GM12878 (cell line): Measurements from ENCODE around the gene OSGEP. TPM values are rescaled to one million over a fixed set of nuclear protein-coding genes. Genes with fewer than 3 reads are reported as not detected.

ENCODE experiments used
- ATAC-seq: fragments of 200-7000 bp; cut with Tn5 transposase; 3 replicates; pipeline ENCODE4 v1.9.1; 2020; ENCODE audit warnings: mild to moderate bottlenecking, moderate library complexity
- BruUV-seq: library from RNA; stranded (reverse); fragments of 400-500 nt; replicated peaks from 2 replicates; lab custom pipeline; 2021; lab: Mats Ljungman, UMichigan
- CTCF ChIA-PET: fragments of 300-600 bp; sonication (Branson Sonifier 250); formaldehyde crosslinking; extraction: SDS; loops from one replicate; lab custom pipeline; 2021; ENCODE audit warnings: inconsistent platforms; lab: Yijun Ruan, JAX
- POLR2A ChIA-PET: fragments of 350-600 bp; formaldehyde crosslinking; extraction: SDS; loops from one replicate; lab custom pipeline; 2021; ENCODE audit warnings: inconsistent platforms; lab: Charles Lee
- RAD21 ChIA-PET: fragments of 300-600 bp; sonication (Branson Sonifier 250); formaldehyde crosslinking; loops from one replicate; lab custom pipeline; 2023; ENCODE audit warnings: antibody characterized with exemption; ENCODE audit not compliant: unreplicated experiment; lab: Charles Lee
- SMC1A ChIA-PET: fragments of 300-600 bp; sonication (Branson Sonifier 250); formaldehyde crosslinking; loops from one replicate; lab custom pipeline; 2023; ENCODE audit not compliant: unreplicated experiment, uncharacterized antibody; lab: Charles Lee
- DNase-seq: peaks from one replicate; pipeline ENCODE4 v3.0.0-alpha.2; 2011; ENCODE audit warnings: low read depth, low spot score
- FAIRE-seq: peaks from 3 replicates; lab custom pipeline; 2011; peaks lifted over from hg19 to GRCh38; lab: Jason Lieb, UNC
- H2AFZ ChIP-seq: 2 replicates; pipeline ENCODE4 v1.6.0; 2011; ENCODE audit warnings: low read depth, low read length, control low read depth; ENCODE audit not compliant: control insufficient read depth
- H3K27ac ChIP-seq: 2 replicates; pipeline ENCODE4 v1.5.1; 2011; ENCODE audit warnings: control low read depth; ENCODE audit not compliant: control insufficient read depth, insufficient read depth
- H3K27me3 ChIP-seq, 2 experiments: replicated peaks in 1 of 2; 2 replicates each; pipeline versions ENCODE4 v1.6.0 to v1.6.1; 2011; ENCODE audit warnings: low read length in 1 of 2; ENCODE audit not compliant: control insufficient read depth in 2 of 2, insufficient read depth in 2 of 2
- H3K36me3 ChIP-seq, 2 experiments: 2 replicates each; pipeline ENCODE4 v1.5.1; 2011; ENCODE audit warnings: low read length in 1 of 2; ENCODE audit not compliant: control insufficient read depth in 2 of 2, insufficient read depth in 2 of 2
- H3K4me1 ChIP-seq: 2 replicates; pipeline ENCODE4 v1.6.1; 2011; ENCODE audit warnings: mild to moderate bottlenecking, low read length, moderate library complexity, mixed read lengths; ENCODE audit not compliant: control insufficient read depth, insufficient read depth
- H3K4me2 ChIP-seq: 2 replicates; pipeline ENCODE4 v1.6.0; 2011; ENCODE audit warnings: control low read depth; ENCODE audit not compliant: control insufficient read depth, insufficient read depth
- H3K4me3 ChIP-seq: fragments of 200-600 bp; sonication (generic); 2 replicates; pipeline ENCODE4 v1.5.1; 2016
- H3K79me2 ChIP-seq: 2 replicates; pipeline ENCODE4 v1.6.0; 2011; ENCODE audit warnings: low read length; ENCODE audit not compliant: control insufficient read depth, insufficient read depth
- H3K9ac ChIP-seq: 2 replicates; pipeline ENCODE4 v1.8.0; 2011; ENCODE audit warnings: low read length, control low read depth, mixed read lengths; ENCODE audit not compliant: control insufficient read depth, insufficient read depth
- H3K9me3 ChIP-seq: replicated peaks from 3 replicates; pipeline ENCODE4 v1.5.1; 2011; ENCODE audit warnings: mild to moderate bottlenecking, low read length; ENCODE audit not compliant: control insufficient read depth, insufficient read depth
- H4K20me1 ChIP-seq: 2 replicates; pipeline ENCODE4 v1.6.0; 2011; ENCODE audit not compliant: control insufficient read depth, insufficient read depth
- DPF2 ChIP-seq: fragments of 450-650 bp; IDR thresholded peaks from 2 replicates; pipeline ENCODE4 v1.6.1; 2017; ENCODE audit warnings: mild to moderate bottlenecking
- EED ChIP-seq: sonication (generic); IDR thresholded peaks from 2 replicates; pipeline ENCODE4 v1.6.1; 2016; ENCODE audit warnings: antibody characterized with exemption, low read depth
- HDAC6 ChIP-seq: fragments of 200-600 bp; sonication (generic); IDR thresholded peaks from one replicate; pipeline ENCODE4 v1.8.0; 2017; ENCODE audit warnings: antibody characterized with exemption; ENCODE audit not compliant: unreplicated experiment
- NFIC ChIP-seq: IDR thresholded peaks from 2 replicates; pipeline ENCODE4 v1.6.1; 2012; ENCODE audit warnings: low read depth, mild to moderate bottlenecking, inconsistent platforms, low read length, moderate library complexity
- PML ChIP-seq: IDR thresholded peaks from 2 replicates; pipeline ENCODE4 v1.6.1; 2012; ENCODE audit warnings: low read length, inconsistent platforms
- RUNX3 ChIP-seq: IDR thresholded peaks from 2 replicates; pipeline ENCODE4 v1.6.1; 2012; ENCODE audit warnings: low read length, inconsistent platforms
- SMAD5 ChIP-seq: IDR thresholded peaks from 2 replicates; pipeline ENCODE4 v1.6.1; 2016; ENCODE audit warnings: antibody characterized with exemption, low read depth
- SMC3 ChIP-seq: IDR thresholded peaks from 2 replicates; pipeline ENCODE4 v1.6.1; 2011; ENCODE audit warnings: low read length, improper control_type of control experiment, borderline replicate concordance
- SUPT20H ChIP-seq: IDR thresholded peaks from 2 replicates; pipeline ENCODE4 v1.6.1; 2011; ENCODE audit warnings: low read depth, mild to moderate bottlenecking, low read length, moderate library complexity, borderline replicate concordance; ENCODE audit not compliant: control insufficient read depth
- TBL1XR1 ChIP-seq: IDR thresholded peaks from 2 replicates; pipeline ENCODE4 v1.6.1; 2012; ENCODE audit warnings: low read depth, low read length, improper control_type of control experiment
- TCF12 ChIP-seq: IDR thresholded peaks from 2 replicates; pipeline ENCODE4 v1.6.1; 2011; ENCODE audit warnings: low read depth, mild to moderate bottlenecking, low read length
- WRNIP1 ChIP-seq: IDR thresholded peaks from 2 replicates; pipeline ENCODE4 v1.6.1; 2011; ENCODE audit warnings: low read depth, low read length, improper control_type of control experiment, borderline replicate concordance
- ZNF24 ChIP-seq: fragments of 450-650 bp; IDR thresholded peaks from 2 replicates; pipeline ENCODE4 v1.6.1; 2017; ENCODE audit warnings: antibody characterized with exemption, mild to moderate bottlenecking
- WGBS: methylation state at CpG from one replicate; pipeline ENCODE4 v1.1.6; 2016; ENCODE audit warnings: low lambda C conversion rate; ENCODE audit not compliant: insufficient replicate concordance, insufficient coverage; ENCODE audit errors: missing lambda C conversion rate; 5-methylcytosine and 5-hydroxymethylcytosine counted together
- in situ Hi-C: fragments of 300-500 bp; cut with MboI; formaldehyde crosslinking; loops from 9 replicates; pipeline ENCODE4 v1.14.3; 2018; ENCODE audit warnings: mixed read lengths
- intact Hi-C: fragments of 100-400 bp; cut with micrococcal nuclease; formaldehyde crosslinking; loops from one replicate; pipeline ENCODE4 v1.14.2; 2022; ENCODE audit not compliant: unreplicated experiment
- polyA plus RNA-seq, 11 experiments: library from polyadenylated mRNA; depleted of rRNA in 4 of 11; unstranded in 6 of 11; stranded (reverse) in 5 of 11; fragments of >200 nt; fragmentation: Nextera tagmentation in 4 of 11; fragmentation: Illumina TruSeq in 1 of 11; extraction: Ambion mirVana in 4 of 11; extraction: Trizol in 1 of 11; gene quantifications; 1 replicate in 1 of 11; 2 replicates in 10 of 11; pipeline versions ENCODE4 v1.2.1 to v1.2.3, GENCODE V29; 2011 to 2016; ENCODE audit warnings: inconsistent platforms in 2 of 11, missing spikeins in 2 of 11, low read depth in 1 of 11
- total RNA-seq, 4 experiments: library from RNA; depleted of rRNA in 3 of 4; stranded (reverse); fragments of >200 nt in 3 of 4; fragmentation: Illumina TruSeq in 1 of 4; extraction: Trizol in 1 of 4; gene quantifications; 2 replicates each; pipeline versions ENCODE4 v1.2.1 to v1.2.3, GENCODE V29; 2013 to 2021
- TF ChIP-seq, protein P1 (sequence below): fragments of 450-650 bp; IDR thresholded peaks from 2 replicates; pipeline ENCODE4 v1.6.1; 2018; ENCODE audit warnings: borderline replicate concordance, mild to moderate bottlenecking; ENCODE audit not compliant: partially characterized antibody
- TF ChIP-seq, protein P2 (sequence below), 3 experiments: IDR thresholded peaks in 2 of 3; conservative IDR thresholded peaks in 1 of 3; 2 replicates each; pipeline ENCODE4 v1.5.1; 2011; ENCODE audit warnings: low read depth in 3 of 3, low read length in 3 of 3, mild to moderate bottlenecking in 3 of 3, control low read depth in 2 of 3, moderate library complexity in 2 of 3, inconsistent platforms in 1 of 3, mixed read lengths in 1 of 3; ENCODE audit not compliant: control insufficient read depth in 2 of 3, insufficient read depth in 1 of 3; ENCODE audit errors: extremely low read depth in 1 of 3
- TF ChIP-seq, protein P3 (sequence below): fragments of 450-650 bp; IDR thresholded peaks from 2 replicates; pipeline ENCODE4 v1.6.1; 2017; ENCODE audit warnings: mild to moderate bottlenecking
- TF ChIP-seq, protein P4 (sequence below): IDR thresholded peaks from 2 replicates; pipeline ENCODE4 v1.6.1; 2011; ENCODE audit warnings: mild to moderate bottlenecking, low read depth, low read length, moderate library complexity; ENCODE audit not compliant: insufficient replicate concordance

Gene OSGEP
- total and polyA plus RNA-seq, 10 of the 15 experiments (the other 5 are each of a cell fraction or from before 2014, with no cell fraction given), result 47.8 to 88.9 (median 52.8) TPM

DNA sequence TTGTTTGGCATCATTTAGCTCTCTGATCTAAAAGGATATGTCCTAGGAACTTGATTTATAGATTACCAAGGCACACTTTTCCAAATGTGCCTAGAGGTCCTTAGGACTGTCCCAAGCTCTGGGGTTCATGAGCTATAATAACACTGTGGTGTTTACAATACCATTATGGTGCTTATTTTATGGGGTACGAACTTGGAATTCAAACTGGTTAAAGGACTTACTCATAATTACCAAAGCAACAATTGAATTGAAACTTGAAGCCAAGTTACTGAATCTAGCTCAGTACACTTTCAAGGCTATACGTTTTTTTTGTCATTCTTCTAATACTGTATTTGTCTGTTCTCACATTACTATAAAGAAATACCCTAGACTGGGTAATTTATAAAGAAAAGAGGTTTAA lies 31.7 kb downstream of the OSGEP start (continued):
- TF ChIP-seq DPF2 (no peak), ZNF24 (no peak), NFIC (no peak)
- TF ChIP-seq, protein P1, sequence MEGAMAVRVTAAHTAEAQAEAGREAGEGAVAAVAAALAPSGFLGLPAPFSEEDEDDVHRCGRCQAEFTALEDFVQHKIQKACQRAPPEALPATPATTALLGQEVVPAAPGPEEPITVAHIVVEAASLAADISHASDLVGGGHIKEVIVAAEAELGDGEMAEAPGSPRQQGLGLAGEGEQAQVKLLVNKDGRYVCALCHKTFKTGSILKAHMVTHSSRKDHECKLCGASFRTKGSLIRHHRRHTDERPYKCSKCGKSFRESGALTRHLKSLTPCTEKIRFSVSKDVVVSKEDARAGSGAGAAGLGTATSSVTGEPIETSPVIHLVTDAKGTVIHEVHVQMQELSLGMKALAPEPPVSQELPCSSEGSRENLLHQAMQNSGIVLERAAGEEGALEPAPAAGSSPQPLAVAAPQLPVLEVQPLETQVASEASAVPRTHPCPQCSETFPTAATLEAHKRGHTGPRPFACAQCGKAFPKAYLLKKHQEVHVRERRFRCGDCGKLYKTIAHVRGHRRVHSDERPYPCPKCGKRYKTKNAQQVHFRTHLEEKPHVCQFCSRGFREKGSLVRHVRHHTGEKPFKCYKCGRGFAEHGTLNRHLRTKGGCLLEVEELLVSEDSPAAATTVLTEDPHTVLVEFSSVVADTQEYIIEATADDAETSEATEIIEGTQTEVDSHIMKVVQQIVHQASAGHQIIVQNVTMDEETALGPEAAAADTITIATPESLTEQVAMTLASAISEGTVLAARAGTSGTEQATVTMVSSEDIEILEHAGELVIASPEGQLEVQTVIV, result no peak

DNA sequence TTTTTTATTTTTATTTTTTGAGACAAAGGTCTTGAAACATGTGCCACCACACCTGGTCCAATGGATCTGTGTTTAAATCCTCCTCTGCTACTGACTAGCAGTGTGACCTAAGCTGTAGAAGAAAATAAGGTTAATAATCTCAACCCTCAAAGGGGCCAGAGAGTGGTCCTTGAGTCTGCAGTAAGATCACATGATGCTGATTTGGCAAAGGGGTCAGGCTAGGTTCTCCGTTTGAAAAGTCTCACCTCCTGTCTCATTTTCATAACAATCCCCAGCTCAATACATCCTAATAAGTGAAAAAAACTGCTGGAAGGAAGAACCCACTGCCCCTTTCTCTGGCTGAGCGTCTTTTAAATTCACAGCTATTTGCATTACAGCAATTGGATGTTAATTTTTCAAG lies 33.3 kb downstream of the OSGEP start:
- Histone ChIP-seq H3K9ac (no peak overlapping the region), H3K9me3 (no peaks in the 10 kb centered on the region), H3K36me3 (no peaks in the 10 kb centered on the region), H3K4me1 (peaks cover 5% of the 10 kb centered on the region; the same call in 1 of the 2 replicates), H3K4me3 (no peak overlapping the region), H3K27me3 (no peaks in the 10 kb centered on the region), H4K20me1 (no peaks in the 10 kb centered on the region), H2AFZ (no peak overlapping the region), H3K27ac (no peak overlapping the region), H3K4me2 (no peak overlapping the region), H3K79me2 (no peaks in the 10 kb centered on the region)
- 85% methylated on average over 2 of the region's 2 CpGs for WGBS
- in situ Hi-C loops (no loop called here), intact Hi-C loops (no loop called here)
- POLR2A ChIA-PET, result interaction anchor here (1.0 kb wide), 1 partner anchor 34 kb away, joined by 3 read pairs; the partner anchor contains the start of gene APEX1
- CTCF ChIA-PET, result interaction anchor here (0.8 to 2.3 kb wide), 5 partner anchors 35 to 186 kb away, joined by 3 to 15 read pairs (median 3); partner anchors contain the start of gene PNP
- SMC1A ChIA-PET, result interaction anchor here (0.9 to 1.6 kb wide), 3 partner anchors 93 to 262 kb away, joined by 3 to 4 read pairs (median 3); partner anchors contain the start of gene RNASE4
- RAD21 ChIA-PET, result interaction anchor here (1.0 kb wide), 1 partner anchor 78 kb away, joined by 3 read pairs; the partner anchor contains the start of gene PARP2
- ATAC-seq, result no peak
- no peak for DNase-seq
- no TSS peak for BruUV-seq
- no peak for FAIRE-seq
- TF ChIP-seq PML (no peak), WRNIP1 (no peak), RUNX3 (no peak), SUPT20H (no peak), TBL1XR1 (no peak), SMC3 (no peak), EED (no peak), SMAD5 (no peak), HDAC6 (no peak), TCF12 (no peak)
- TF ChIP-seq, protein P2, sequence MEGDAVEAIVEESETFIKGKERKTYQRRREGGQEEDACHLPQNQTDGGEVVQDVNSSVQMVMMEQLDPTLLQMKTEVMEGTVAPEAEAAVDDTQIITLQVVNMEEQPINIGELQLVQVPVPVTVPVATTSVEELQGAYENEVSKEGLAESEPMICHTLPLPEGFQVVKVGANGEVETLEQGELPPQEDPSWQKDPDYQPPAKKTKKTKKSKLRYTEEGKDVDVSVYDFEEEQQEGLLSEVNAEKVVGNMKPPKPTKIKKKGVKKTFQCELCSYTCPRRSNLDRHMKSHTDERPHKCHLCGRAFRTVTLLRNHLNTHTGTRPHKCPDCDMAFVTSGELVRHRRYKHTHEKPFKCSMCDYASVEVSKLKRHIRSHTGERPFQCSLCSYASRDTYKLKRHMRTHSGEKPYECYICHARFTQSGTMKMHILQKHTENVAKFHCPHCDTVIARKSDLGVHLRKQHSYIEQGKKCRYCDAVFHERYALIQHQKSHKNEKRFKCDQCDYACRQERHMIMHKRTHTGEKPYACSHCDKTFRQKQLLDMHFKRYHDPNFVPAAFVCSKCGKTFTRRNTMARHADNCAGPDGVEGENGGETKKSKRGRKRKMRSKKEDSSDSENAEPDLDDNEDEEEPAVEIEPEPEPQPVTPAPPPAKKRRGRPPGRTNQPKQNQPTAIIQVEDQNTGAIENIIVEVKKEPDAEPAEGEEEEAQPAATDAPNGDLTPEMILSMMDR (IDR thresholded peaks at IDR 0.05 in 2 of 3, conservative IDR thresholded peaks at IDR 0.05 in 1 of 3; ENCODE audit: control insufficient read depth in 2 of 3, extremely low read depth in 1 of 3, insufficient read depth in 1 of 3, low read depth in 3 of 3, low read length in 3 of 3), result no peak
- TF ChIP-seq, protein P3, sequence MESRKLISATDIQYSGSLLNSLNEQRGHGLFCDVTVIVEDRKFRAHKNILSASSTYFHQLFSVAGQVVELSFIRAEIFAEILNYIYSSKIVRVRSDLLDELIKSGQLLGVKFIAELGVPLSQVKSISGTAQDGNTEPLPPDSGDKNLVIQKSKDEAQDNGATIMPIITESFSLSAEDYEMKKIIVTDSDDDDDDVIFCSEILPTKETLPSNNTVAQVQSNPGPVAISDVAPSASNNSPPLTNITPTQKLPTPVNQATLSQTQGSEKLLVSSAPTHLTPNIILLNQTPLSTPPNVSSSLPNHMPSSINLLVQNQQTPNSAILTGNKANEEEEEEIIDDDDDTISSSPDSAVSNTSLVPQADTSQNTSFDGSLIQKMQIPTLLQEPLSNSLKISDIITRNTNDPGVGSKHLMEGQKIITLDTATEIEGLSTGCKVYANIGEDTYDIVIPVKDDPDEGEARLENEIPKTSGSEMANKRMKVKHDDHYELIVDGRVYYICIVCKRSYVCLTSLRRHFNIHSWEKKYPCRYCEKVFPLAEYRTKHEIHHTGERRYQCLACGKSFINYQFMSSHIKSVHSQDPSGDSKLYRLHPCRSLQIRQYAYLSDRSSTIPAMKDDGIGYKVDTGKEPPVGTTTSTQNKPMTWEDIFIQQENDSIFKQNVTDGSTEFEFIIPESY, result no peak
- TF ChIP-seq, protein P4, sequence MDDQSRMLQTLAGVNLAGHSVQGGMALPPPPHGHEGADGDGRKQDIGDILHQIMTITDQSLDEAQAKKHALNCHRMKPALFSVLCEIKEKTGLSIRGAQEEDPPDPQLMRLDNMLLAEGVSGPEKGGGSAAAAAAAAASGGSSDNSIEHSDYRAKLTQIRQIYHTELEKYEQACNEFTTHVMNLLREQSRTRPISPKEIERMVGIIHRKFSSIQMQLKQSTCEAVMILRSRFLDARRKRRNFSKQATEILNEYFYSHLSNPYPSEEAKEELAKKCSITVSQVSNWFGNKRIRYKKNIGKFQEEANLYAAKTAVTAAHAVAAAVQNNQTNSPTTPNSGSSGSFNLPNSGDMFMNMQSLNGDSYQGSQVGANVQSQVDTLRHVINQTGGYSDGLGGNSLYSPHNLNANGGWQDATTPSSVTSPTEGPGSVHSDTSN, result no peak
